Renal cortical epithelial cell (primary cell): ENCODE results near the gene CDA. TPM values are rescaled to one million over a fixed set of nuclear protein-coding genes. Genes with fewer than 3 reads are reported as not detected.
A peak's percentile ranks its signal among the peaks of the same experiment; 100 is the strongest.

Experiments used
- DNase-seq: peaks from one replicate; pipeline ENCODE4 v3.0.0-alpha.2; 2011; ENCODE audit warnings: low read depth
- total RNA-seq: library from RNA; depleted of rRNA; stranded (reverse); fragments of >200 nt; gene quantifications from 2 replicates; pipeline ENCODE4 v1.2.3, GENCODE V29; 2014

The CDA gene
- total RNA-seq, 1 donor from 2014 or later = 4.6 TPM

- DNase-seq = no peak
Observed at GRCh38 chr1:20648438-20648837, 59.5 kb downstream of the CDA start.

GRCh38 chr1:20648946-20649345, 60.0 kb downstream of the CDA start:
- DNase-seq = no peak

GRCh38 chr1:20652300-20652699, 63.4 kb downstream of the CDA start:
- no peak for DNase-seq

- no peak for DNase-seq
Observed at GRCh38 chr1:20654104-20654690, 65.3 kb downstream of the CDA start.

GRCh38 chr1:20657024-20657423, 68.1 kb downstream of the CDA start:
- no peak for DNase-seq

DNA sequence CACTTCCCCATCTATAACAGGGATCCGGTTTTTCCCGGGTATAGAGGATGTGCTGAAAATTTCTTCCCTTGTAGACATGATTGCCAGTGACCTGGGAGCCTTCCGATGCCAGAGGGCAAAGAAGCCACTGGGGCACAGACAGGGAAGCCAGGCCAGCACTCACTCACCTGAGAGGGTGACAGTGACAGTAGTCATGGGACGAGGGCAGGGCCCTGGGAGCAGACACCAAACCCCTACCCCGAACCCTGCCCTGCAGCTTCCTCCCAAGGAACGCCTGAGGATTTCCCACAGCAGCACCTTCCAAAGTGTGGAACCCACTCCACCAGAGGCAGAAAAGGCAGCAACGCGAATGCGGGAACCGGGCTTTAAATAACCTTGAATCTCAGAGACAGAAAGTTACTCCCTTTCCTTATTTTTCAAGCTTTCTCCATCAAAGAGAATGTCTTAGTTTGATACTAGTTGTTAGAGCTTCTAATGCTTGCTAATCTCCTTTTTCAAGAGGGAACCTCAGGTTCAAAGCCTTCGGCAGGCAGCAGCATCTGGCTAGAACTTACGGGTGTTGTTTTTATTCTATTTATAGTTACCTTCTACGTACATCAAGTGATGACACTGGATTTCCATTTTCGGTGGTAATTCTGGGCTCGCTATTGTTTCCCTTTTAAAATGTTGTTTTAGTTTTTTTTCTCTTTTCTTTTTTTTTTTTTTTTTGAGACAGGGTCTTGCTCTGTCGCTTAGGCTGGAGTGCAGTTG, 69.4 kb downstream of the CDA start:
- DNase-seq = no peak

DNA sequence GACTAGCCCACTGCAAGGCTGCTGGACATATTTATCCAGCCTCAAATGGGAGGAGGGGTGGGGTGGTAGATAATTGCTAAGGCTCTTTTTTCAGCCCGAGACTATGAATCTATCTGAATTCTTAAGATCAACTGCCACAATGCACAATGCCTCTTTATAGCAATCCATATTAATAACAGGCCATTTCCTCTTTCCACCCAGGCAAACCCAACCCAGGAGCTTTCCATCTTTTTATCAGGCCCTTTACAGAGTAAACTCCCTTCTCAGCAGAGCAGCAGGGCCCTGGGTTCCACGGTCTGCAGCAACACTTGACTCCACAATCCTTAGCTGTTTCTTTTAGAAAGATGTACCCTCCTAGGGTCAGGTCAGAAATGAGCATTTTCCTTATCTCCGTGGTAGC, 71.5 kb downstream of the CDA start:
- no peak for DNase-seq

DNA sequence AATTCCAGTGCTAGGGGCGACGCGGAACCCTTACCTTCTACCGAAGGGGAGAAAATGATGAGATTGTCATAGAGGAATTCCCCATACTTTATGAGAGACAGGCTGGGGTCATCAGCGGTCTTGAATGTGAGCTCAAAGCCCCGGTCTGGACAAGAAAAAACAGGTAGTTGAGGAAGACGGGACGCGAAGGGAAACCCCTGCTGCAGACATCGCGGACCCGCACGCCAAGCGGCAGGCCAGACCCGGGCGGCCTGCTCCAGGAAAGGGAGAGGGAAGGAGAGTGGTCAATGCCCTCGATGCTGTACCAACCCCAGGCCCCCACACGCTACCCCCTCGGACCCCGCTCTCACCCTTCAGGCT, 71.9 kb downstream of the CDA start:
- no peak for DNase-seq

DNA sequence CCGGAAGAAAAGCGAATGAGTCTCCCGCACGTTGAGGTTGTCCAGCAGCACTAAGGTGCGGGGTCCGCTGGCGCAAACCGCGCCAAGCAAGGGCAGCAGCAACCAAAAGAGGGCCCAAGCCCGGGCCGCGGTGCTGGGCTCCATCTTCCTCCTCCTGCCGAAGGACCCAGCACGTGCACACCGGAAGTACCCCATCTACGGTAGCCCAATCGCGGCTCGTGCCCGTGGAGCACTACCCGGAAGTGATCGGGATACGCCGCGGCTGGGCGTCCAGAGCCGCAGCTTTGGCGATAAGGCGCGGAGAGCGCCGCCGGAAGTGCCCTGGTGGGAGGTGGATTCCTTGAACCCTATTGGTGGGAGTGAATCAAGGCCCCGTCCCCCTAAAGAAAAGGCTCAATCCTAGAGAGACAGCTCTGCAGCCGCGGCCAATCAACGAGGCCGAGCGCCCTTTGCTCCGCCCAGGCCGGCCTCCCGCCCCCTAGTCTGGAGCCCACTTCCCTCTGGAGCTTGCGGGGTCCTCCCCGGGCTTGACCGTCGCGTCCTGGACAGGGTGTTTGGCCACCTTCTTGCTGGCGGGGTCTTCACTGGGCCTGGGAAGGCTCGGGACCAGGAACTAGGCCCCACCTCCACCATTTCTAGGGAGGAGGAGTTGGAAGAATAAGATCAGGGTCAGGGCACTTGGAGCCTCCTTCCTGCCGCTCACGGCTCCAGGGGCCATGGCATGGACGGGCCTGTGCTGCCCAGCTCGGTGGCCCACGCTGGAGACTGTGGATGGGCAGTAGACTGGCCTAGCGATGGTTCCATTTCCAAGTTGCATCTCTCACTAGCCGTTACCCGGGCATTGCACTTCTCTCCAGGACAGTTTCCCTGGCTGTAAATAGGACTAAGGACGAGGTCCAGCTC, 72.6 kb downstream of the CDA start, which contains the start of gene DDOST:
TSS of gene DDOST (minus strand) at position 163 of the 903 bp plus-strand sequence. CDS start at position 144, 19 bp downstream.
- DNase-seq = peak; percentile 97

- no peak for DNase-seq
Observed at GRCh38 chr1:20662110-20662475, 73.2 kb downstream of the CDA start.

DNA sequence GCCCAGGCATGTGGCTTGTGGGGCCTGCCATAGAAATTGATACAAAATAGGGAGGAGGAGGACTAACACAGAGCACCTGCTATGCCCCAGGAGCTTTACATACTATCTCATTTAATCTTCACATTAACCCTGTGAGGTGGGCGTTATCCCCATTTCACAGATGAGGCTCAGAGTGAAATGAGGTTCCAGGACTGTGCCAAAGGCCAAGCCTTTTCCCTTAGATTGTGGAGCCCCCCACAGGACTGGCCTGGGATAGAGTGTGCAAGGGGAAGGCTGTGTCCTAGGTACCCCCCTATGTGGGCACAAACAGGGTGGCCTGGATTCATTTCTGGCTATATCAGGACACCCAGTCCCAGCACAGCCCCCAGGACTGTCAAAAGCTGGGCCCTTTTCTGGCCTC, 74.5 kb downstream of the CDA start:
- no peak for DNase-seq

- no peak for DNase-seq
Observed at GRCh38 chr1:20663969-20664715, 75.2 kb downstream of the CDA start.

GRCh38 chr1:20665726-20666125, 76.8 kb downstream of the CDA start:
- DNase-seq = no peak

GRCh38 chr1:20666146-20666545, 77.2 kb downstream of the CDA start:
- DNase-seq = no peak

- DNase-seq = peak; percentile 11
Observed at GRCh38 chr1:20666804-20667203, 77.9 kb downstream of the CDA start.

Other genes starting within 250 kb of the CDA start
- 18.6 and 35.8 TPM in 2 replicates for gene CAMK2N1, start 102.9 kb upstream of the CDA start, total RNA-seq
- 31.6 and 66.7 TPM in 2 replicates for gene MUL1, start 80.9 kb upstream of the CDA start, total RNA-seq
- 0.15 TPM in 1 of 2 replicates, not detected in the other for gene FAM43B, start 36.5 kb upstream of the CDA start, total RNA-seq
- gene PINK1, start 44.4 kb downstream of the CDA start, total RNA-seq = 93.9 and 104 TPM in 2 replicates
- gene DDOST, start 72.3 kb downstream of the CDA start, total RNA-seq = 182 and 297 TPM in 2 replicates
- gene KIF17, start 128.9 kb downstream of the CDA start, total RNA-seq = 0.87 and 2.5 TPM in 2 replicates
- 9.0 and 20.7 TPM in 2 replicates for gene SH2D5, start 143.6 kb downstream of the CDA start, total RNA-seq
- 173 and 284 TPM in 2 replicates for gene HP1BP3, start 198.2 kb downstream of the CDA start, total RNA-seq